H9 (cell line): Measurements from ENCODE around the gene ULK3. TPM values are rescaled to one million over a fixed set of nuclear protein-coding genes. Genes with fewer than 3 reads are reported as not detected.

Experiments
- DNase-seq: peaks from one replicate; pipeline ENCODE4 v3.0.0-alpha.2; 2017
- H2AFZ ChIP-seq: one replicate; pipeline ENCODE4 v1.6.1; 2013; ENCODE audit warnings: mild to moderate bottlenecking, low read length, control low read depth, moderate library complexity
- H2AK5ac ChIP-seq: 2 replicates; pipeline ENCODE4 v1.6.1; 2013; ENCODE audit warnings: low read length, control low read depth, mixed read lengths; ENCODE audit not compliant: insufficient read length
- H2BK120ac ChIP-seq: one replicate; pipeline ENCODE4 v1.6.1; 2013; ENCODE audit warnings: low read depth, mild to moderate bottlenecking, low read length, control low read depth, inconsistent platforms; ENCODE audit not compliant: poor library complexity, severe bottlenecking
- H2BK12ac ChIP-seq: 2 replicates; pipeline ENCODE4 v1.6.1; 2013; ENCODE audit warnings: low read length, control low read depth, mixed read lengths, low read depth; ENCODE audit not compliant: insufficient read length
- H2BK15ac ChIP-seq: 2 replicates; pipeline ENCODE4 v1.6.1; 2013; ENCODE audit warnings: low read depth, low read length, control low read depth
- H2BK20ac ChIP-seq: one replicate; pipeline ENCODE4 v1.6.1; 2013; ENCODE audit warnings: low read depth, mild to moderate bottlenecking, low read length, control low read depth, inconsistent platforms; ENCODE audit not compliant: poor library complexity, severe bottlenecking
- H2BK5ac ChIP-seq: 2 replicates; pipeline ENCODE4 v1.6.1; 2013; ENCODE audit warnings: low read length, control low read depth, mixed read lengths; ENCODE audit not compliant: insufficient read length
- H3K14ac ChIP-seq: 2 replicates; pipeline ENCODE4 v1.6.1; 2013; ENCODE audit warnings: low read length, control low read depth; ENCODE audit not compliant: insufficient read depth
- H3K18ac ChIP-seq: 2 replicates; pipeline ENCODE4 v1.6.1; 2013; ENCODE audit warnings: low read depth, mild to moderate bottlenecking, mixed read lengths, low read length, control low read depth; ENCODE audit not compliant: insufficient read length
- H3K23ac ChIP-seq: 2 replicates; pipeline ENCODE4 v1.6.1; 2013; ENCODE audit warnings: low read length, control low read depth, mixed read lengths, low read depth; ENCODE audit not compliant: insufficient read length
- H3K23me2 ChIP-seq: 2 replicates; pipeline ENCODE4 v1.6.1; 2013; ENCODE audit warnings: low read depth, mild to moderate bottlenecking, mixed read lengths, low read length, control low read depth; ENCODE audit not compliant: insufficient read length, poor library complexity, severe bottlenecking
- H3K27ac ChIP-seq: 2 replicates; pipeline ENCODE4 v1.5.1; 2013; ENCODE audit warnings: low read length, control low read depth, mixed read lengths, low read depth; ENCODE audit not compliant: insufficient read length
- H3K27me3 ChIP-seq: 2 replicates; pipeline ENCODE4 v1.6.1; 2013; ENCODE audit warnings: low read length, control low read depth, inconsistent platforms; ENCODE audit not compliant: insufficient read depth
- H3K4ac ChIP-seq: 2 replicates; pipeline ENCODE4 v1.6.1; 2013; ENCODE audit warnings: low read depth, mild to moderate bottlenecking, control low read depth, inconsistent platforms, low read length, moderate library complexity
- H3K4me1 ChIP-seq: 2 replicates; pipeline ENCODE4 v1.6.1; 2013; ENCODE audit warnings: low read length, control low read depth, inconsistent platforms; ENCODE audit not compliant: insufficient read depth
- H3K4me2 ChIP-seq: 2 replicates; pipeline ENCODE4 v1.6.1; 2013; ENCODE audit warnings: low read length, control low read depth, mixed read lengths; ENCODE audit not compliant: insufficient read length, insufficient read depth
- H3K56ac ChIP-seq: 2 replicates; pipeline ENCODE4 v1.6.1; 2013; ENCODE audit warnings: low read depth, mild to moderate bottlenecking, mixed read lengths, low read length, control low read depth; ENCODE audit not compliant: insufficient read length
- H3K79me1 ChIP-seq: 2 replicates; pipeline ENCODE4 v1.6.1; 2013; ENCODE audit warnings: low read depth, mild to moderate bottlenecking, moderate library complexity, low read length, control low read depth, inconsistent platforms; ENCODE audit not compliant: insufficient read depth, poor library complexity, severe bottlenecking
- H3K79me2 ChIP-seq: 2 replicates; pipeline ENCODE4 v1.6.1; 2013; ENCODE audit warnings: low read length, control low read depth, inconsistent platforms; ENCODE audit not compliant: insufficient read depth
- H3K9ac ChIP-seq: 2 replicates; pipeline ENCODE4 v1.6.1; 2013; ENCODE audit warnings: low read length, control low read depth, mixed read lengths; ENCODE audit not compliant: insufficient read length; ENCODE audit errors: extremely low read depth
- H3K9me3 ChIP-seq: one replicate; pipeline ENCODE4 v1.6.1; 2013; ENCODE audit warnings: low read depth, low read length, inconsistent platforms; ENCODE audit not compliant: control insufficient read depth
- H3T11ph ChIP-seq: one replicate; pipeline ENCODE4 v1.6.1; 2013; ENCODE audit warnings: mild to moderate bottlenecking, low read length, control low read depth, inconsistent platforms
- H4K20me1 ChIP-seq: one replicate; pipeline ENCODE4 v1.6.1; 2013; ENCODE audit not compliant: control insufficient read depth, insufficient read length, insufficient read depth
- H4K5ac ChIP-seq: 2 replicates; pipeline ENCODE4 v1.6.1; 2013; ENCODE audit warnings: low read depth, mild to moderate bottlenecking, mixed read lengths, low read length, control low read depth; ENCODE audit not compliant: insufficient read length
- H4K8ac ChIP-seq: replicated peaks from 2 replicates; pipeline ENCODE4 v1.6.1; 2013; ENCODE audit warnings: low read length, control low read depth, mixed read lengths, low read depth; ENCODE audit not compliant: insufficient read length
- H4K91ac ChIP-seq: 2 replicates; pipeline ENCODE4 v1.6.1; 2013; ENCODE audit warnings: low read depth, mild to moderate bottlenecking, moderate library complexity, mixed read lengths, low read length, control low read depth; ENCODE audit not compliant: insufficient read length
- H3K27ac Mint-ChIP-seq, 3 experiments: 2 replicates in 2 of 3; 3 replicates in 1 of 3; pipeline ENCODE4 v1.8.0; 2020 to 2021; ENCODE audit warnings: mixed read lengths in 3 of 3, mild to moderate bottlenecking in 1 of 3, moderate library complexity in 1 of 3
- H3K27me3 Mint-ChIP-seq: 2 replicates; pipeline ENCODE4 v1.8.0; 2021; ENCODE audit warnings: low read depth, mild to moderate bottlenecking, moderate library complexity, mixed read lengths
- H3K36me3 Mint-ChIP-seq, 3 experiments: 2 replicates in 2 of 3; 3 replicates in 1 of 3; pipeline ENCODE4 v1.8.0; 2020 to 2021; ENCODE audit warnings: low read depth in 3 of 3, mixed read lengths in 3 of 3; ENCODE audit not compliant: insufficient read depth in 1 of 3
- H3K4me1 Mint-ChIP-seq, 2 experiments: 2 replicates each; pipeline ENCODE4 v1.8.0; 2020; ENCODE audit warnings: mixed read lengths in 2 of 2
- H3K4me3 Mint-ChIP-seq, 2 experiments: 2 replicates in 1 of 2; 3 replicates in 1 of 2; pipeline ENCODE4 v1.8.0; 2020 to 2021; ENCODE audit warnings: mild to moderate bottlenecking in 2 of 2, mixed read lengths in 2 of 2, moderate library complexity in 1 of 2
- H3K9me3 Mint-ChIP-seq, 2 experiments: 2 replicates in 1 of 2; 3 replicates in 1 of 2; pipeline ENCODE4 v1.8.0; 2020; ENCODE audit warnings: mild to moderate bottlenecking in 2 of 2, mixed read lengths in 2 of 2, moderate library complexity in 1 of 2
- WGBS: extraction: QIAGEN DNeasy Blood & Tissue Kit; methylation state at CpG from one replicate; pipeline ENCODE4 v1.1.7; 2013; ENCODE audit warnings: missing lambda C conversion rate, low lambda C conversion rate, mixed read lengths; ENCODE audit not compliant: insufficient read length; ENCODE audit errors: extremely low coverage; 5-methylcytosine and 5-hydroxymethylcytosine counted together
- total RNA-seq: library from RNA; stranded (reverse); gene quantifications from 2 replicates; pipeline ENCODE4 v1.2.1, GENCODE V29; 2021
- TF ChIP-seq, protein P1 (sequence below): fragments of 200-600 bp; sonication (generic); conservative IDR thresholded peaks from 3 replicates; pipeline ENCODE4 v1.8.0; 2021; ENCODE audit warnings: antibody characterized with exemption, mild to moderate bottlenecking

Gene ULK3
- total RNA-seq, 1 experiment from 2014 or later: 34.0 TPM

DNA sequence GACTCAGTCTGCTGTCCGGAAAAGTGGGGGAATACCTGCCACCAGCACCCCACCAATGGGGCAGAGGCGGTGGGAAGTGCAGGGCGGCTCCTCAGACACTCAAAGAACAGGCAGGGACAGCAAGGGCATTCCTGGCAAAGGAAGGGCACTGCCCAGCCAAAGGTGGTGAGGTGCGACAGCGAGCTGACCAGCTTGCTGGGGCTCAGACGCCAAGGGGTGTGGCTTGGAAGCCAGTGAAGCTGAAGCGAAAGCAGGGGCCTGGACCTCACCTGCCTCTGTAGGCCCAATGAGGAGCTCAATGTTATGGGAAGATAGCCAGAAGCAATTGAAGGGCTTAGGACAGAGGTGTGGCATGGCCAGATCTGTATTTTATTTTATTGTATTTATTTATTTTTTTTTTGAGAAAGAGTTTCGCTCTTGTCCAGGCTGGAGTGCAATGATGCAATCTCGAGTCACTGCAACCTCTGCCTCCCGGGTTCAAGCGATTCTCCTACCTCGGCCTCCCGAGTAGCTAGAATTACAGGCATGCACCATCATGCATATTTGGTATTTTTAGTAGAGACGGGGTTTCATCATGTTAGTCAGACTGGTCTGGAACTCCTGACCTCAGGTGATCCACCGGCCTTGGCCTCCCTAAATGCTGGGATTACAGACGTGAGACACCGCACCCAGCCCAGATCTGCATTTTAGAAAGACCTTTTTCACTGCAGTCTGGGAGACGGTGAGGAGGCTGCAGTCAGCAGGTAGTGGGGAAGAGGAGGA is 34.7 kb downstream of the ULK3 start:
- no peak overlapping the region for H4K91ac ChIP-seq
- TF ChIP-seq, protein P1, sequence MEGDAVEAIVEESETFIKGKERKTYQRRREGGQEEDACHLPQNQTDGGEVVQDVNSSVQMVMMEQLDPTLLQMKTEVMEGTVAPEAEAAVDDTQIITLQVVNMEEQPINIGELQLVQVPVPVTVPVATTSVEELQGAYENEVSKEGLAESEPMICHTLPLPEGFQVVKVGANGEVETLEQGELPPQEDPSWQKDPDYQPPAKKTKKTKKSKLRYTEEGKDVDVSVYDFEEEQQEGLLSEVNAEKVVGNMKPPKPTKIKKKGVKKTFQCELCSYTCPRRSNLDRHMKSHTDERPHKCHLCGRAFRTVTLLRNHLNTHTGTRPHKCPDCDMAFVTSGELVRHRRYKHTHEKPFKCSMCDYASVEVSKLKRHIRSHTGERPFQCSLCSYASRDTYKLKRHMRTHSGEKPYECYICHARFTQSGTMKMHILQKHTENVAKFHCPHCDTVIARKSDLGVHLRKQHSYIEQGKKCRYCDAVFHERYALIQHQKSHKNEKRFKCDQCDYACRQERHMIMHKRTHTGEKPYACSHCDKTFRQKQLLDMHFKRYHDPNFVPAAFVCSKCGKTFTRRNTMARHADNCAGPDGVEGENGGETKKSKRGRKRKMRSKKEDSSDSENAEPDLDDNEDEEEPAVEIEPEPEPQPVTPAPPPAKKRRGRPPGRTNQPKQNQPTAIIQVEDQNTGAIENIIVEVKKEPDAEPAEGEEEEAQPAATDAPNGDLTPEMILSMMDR: no peak

More for the DNA sequence above, 34.7 kb downstream of the ULK3 start:
- Histone ChIP-seq H2AK5ac (no peak overlapping the region), H2BK15ac (no peak overlapping the region), H3K14ac (peak overlapping the region; percentile 44; the same call in 1 of the 2 replicates), H3K4me1 (no peaks in the 10 kb centered on the region), H3K79me1 (no peaks in the 10 kb centered on the region), H3K79me2 (no peaks in the 10 kb centered on the region), H3K9ac (no peak overlapping the region), H3K4me2 (no peak overlapping the region), H2BK5ac (no peak overlapping the region), H3T11ph (no peak overlapping the region), H3K23ac (no peak overlapping the region), H3K56ac (no peak overlapping the region), H3K23me2 (no peaks in the 10 kb centered on the region), H3K4ac (no peak overlapping the region), H3K27ac (no peak overlapping the region), H2BK120ac (no peak overlapping the region), H3K9me3 (no peaks in the 10 kb centered on the region), H3K18ac (no peak overlapping the region), H4K20me1 (no peaks in the 10 kb centered on the region), H2BK20ac (no peak overlapping the region), H4K5ac (no peak overlapping the region), H2BK12ac (no peak overlapping the region), H3K27me3 (no peaks in the 10 kb centered on the region), H4K8ac (no peak overlapping the region), H2AFZ (no peak overlapping the region)
- no CpG with 5 or more reads among the region's 18 CpGs for WGBS
- H3K9me3 Mint-ChIP-seq: no peaks in the 10 kb centered on the region
- H3K36me3 Mint-ChIP-seq: peaks cover 6 to 9% (median 7%) of the 10 kb centered on the region in 3 experiments; a peak in 5 of 7 replicates
- peaks cover 9 to 16% of the 10 kb centered on the region in 2 experiments for H3K4me1 Mint-ChIP-seq
- no peak for DNase-seq
- peaks cover 4% of the 10 kb centered on the region for H3K27me3 Mint-ChIP-seq
- no peak overlapping the region; a peak in 2 of 7 replicates for H3K27ac Mint-ChIP-seq
- H3K4me3 Mint-ChIP-seq: no peak overlapping the region; a peak in 1 of 5 replicates
